H9 (cell line): ENCODE results near the gene RGSL1. TPM values are rescaled to one million over a fixed set of nuclear protein-coding genes. Genes with fewer than 3 reads are reported as not detected.

Experiments used
- DNase-seq: peaks from one replicate; pipeline ENCODE4 v3.0.0-alpha.2; 2017
- H2AFZ ChIP-seq: one replicate; pipeline ENCODE4 v1.6.1; 2013; ENCODE audit warnings: mild to moderate bottlenecking, low read length, control low read depth, moderate library complexity
- H2AK5ac ChIP-seq: 2 replicates; pipeline ENCODE4 v1.6.1; 2013; ENCODE audit warnings: low read length, control low read depth, mixed read lengths; ENCODE audit not compliant: insufficient read length
- H2BK120ac ChIP-seq: one replicate; pipeline ENCODE4 v1.6.1; 2013; ENCODE audit warnings: low read depth, mild to moderate bottlenecking, low read length, control low read depth, inconsistent platforms; ENCODE audit not compliant: poor library complexity, severe bottlenecking
- H2BK12ac ChIP-seq: 2 replicates; pipeline ENCODE4 v1.6.1; 2013; ENCODE audit warnings: low read length, control low read depth, mixed read lengths, low read depth; ENCODE audit not compliant: insufficient read length
- H2BK15ac ChIP-seq: 2 replicates; pipeline ENCODE4 v1.6.1; 2013; ENCODE audit warnings: low read depth, low read length, control low read depth
- H2BK20ac ChIP-seq: one replicate; pipeline ENCODE4 v1.6.1; 2013; ENCODE audit warnings: low read depth, mild to moderate bottlenecking, low read length, control low read depth, inconsistent platforms; ENCODE audit not compliant: poor library complexity, severe bottlenecking
- H2BK5ac ChIP-seq: 2 replicates; pipeline ENCODE4 v1.6.1; 2013; ENCODE audit warnings: low read length, control low read depth, mixed read lengths; ENCODE audit not compliant: insufficient read length
- H3K14ac ChIP-seq: 2 replicates; pipeline ENCODE4 v1.6.1; 2013; ENCODE audit warnings: low read length, control low read depth; ENCODE audit not compliant: insufficient read depth
- H3K18ac ChIP-seq: 2 replicates; pipeline ENCODE4 v1.6.1; 2013; ENCODE audit warnings: low read depth, mild to moderate bottlenecking, mixed read lengths, low read length, control low read depth; ENCODE audit not compliant: insufficient read length
- H3K23ac ChIP-seq: 2 replicates; pipeline ENCODE4 v1.6.1; 2013; ENCODE audit warnings: low read length, control low read depth, mixed read lengths, low read depth; ENCODE audit not compliant: insufficient read length
- H3K23me2 ChIP-seq: 2 replicates; pipeline ENCODE4 v1.6.1; 2013; ENCODE audit warnings: low read depth, mild to moderate bottlenecking, mixed read lengths, low read length, control low read depth; ENCODE audit not compliant: insufficient read length, poor library complexity, severe bottlenecking
- H3K27ac ChIP-seq: 2 replicates; pipeline ENCODE4 v1.5.1; 2013; ENCODE audit warnings: low read length, control low read depth, mixed read lengths, low read depth; ENCODE audit not compliant: insufficient read length
- H3K27me3 ChIP-seq: 2 replicates; pipeline ENCODE4 v1.6.1; 2013; ENCODE audit warnings: low read length, control low read depth, inconsistent platforms; ENCODE audit not compliant: insufficient read depth
- H3K4ac ChIP-seq: 2 replicates; pipeline ENCODE4 v1.6.1; 2013; ENCODE audit warnings: low read depth, mild to moderate bottlenecking, control low read depth, inconsistent platforms, low read length, moderate library complexity
- H3K4me1 ChIP-seq: 2 replicates; pipeline ENCODE4 v1.6.1; 2013; ENCODE audit warnings: low read length, control low read depth, inconsistent platforms; ENCODE audit not compliant: insufficient read depth
- H3K4me2 ChIP-seq: 2 replicates; pipeline ENCODE4 v1.6.1; 2013; ENCODE audit warnings: low read length, control low read depth, mixed read lengths; ENCODE audit not compliant: insufficient read length, insufficient read depth
- H3K56ac ChIP-seq: 2 replicates; pipeline ENCODE4 v1.6.1; 2013; ENCODE audit warnings: low read depth, mild to moderate bottlenecking, mixed read lengths, low read length, control low read depth; ENCODE audit not compliant: insufficient read length
- H3K79me1 ChIP-seq: 2 replicates; pipeline ENCODE4 v1.6.1; 2013; ENCODE audit warnings: low read depth, mild to moderate bottlenecking, moderate library complexity, low read length, control low read depth, inconsistent platforms; ENCODE audit not compliant: insufficient read depth, poor library complexity, severe bottlenecking
- H3K79me2 ChIP-seq: 2 replicates; pipeline ENCODE4 v1.6.1; 2013; ENCODE audit warnings: low read length, control low read depth, inconsistent platforms; ENCODE audit not compliant: insufficient read depth
- H3K9ac ChIP-seq: 2 replicates; pipeline ENCODE4 v1.6.1; 2013; ENCODE audit warnings: low read length, control low read depth, mixed read lengths; ENCODE audit not compliant: insufficient read length; ENCODE audit errors: extremely low read depth
- H3K9me3 ChIP-seq: one replicate; pipeline ENCODE4 v1.6.1; 2013; ENCODE audit warnings: low read depth, low read length, inconsistent platforms; ENCODE audit not compliant: control insufficient read depth
- H3T11ph ChIP-seq: one replicate; pipeline ENCODE4 v1.6.1; 2013; ENCODE audit warnings: mild to moderate bottlenecking, low read length, control low read depth, inconsistent platforms
- H4K20me1 ChIP-seq: one replicate; pipeline ENCODE4 v1.6.1; 2013; ENCODE audit not compliant: control insufficient read depth, insufficient read length, insufficient read depth
- H4K5ac ChIP-seq: 2 replicates; pipeline ENCODE4 v1.6.1; 2013; ENCODE audit warnings: low read depth, mild to moderate bottlenecking, mixed read lengths, low read length, control low read depth; ENCODE audit not compliant: insufficient read length
- H4K8ac ChIP-seq: replicated peaks from 2 replicates; pipeline ENCODE4 v1.6.1; 2013; ENCODE audit warnings: low read length, control low read depth, mixed read lengths, low read depth; ENCODE audit not compliant: insufficient read length
- H4K91ac ChIP-seq: 2 replicates; pipeline ENCODE4 v1.6.1; 2013; ENCODE audit warnings: low read depth, mild to moderate bottlenecking, moderate library complexity, mixed read lengths, low read length, control low read depth; ENCODE audit not compliant: insufficient read length
- H3K27ac Mint-ChIP-seq, 3 experiments: 2 replicates in 2 of 3; 3 replicates in 1 of 3; pipeline ENCODE4 v1.8.0; 2020 to 2021; ENCODE audit warnings: mixed read lengths in 3 of 3, mild to moderate bottlenecking in 1 of 3, moderate library complexity in 1 of 3
- H3K27me3 Mint-ChIP-seq: 2 replicates; pipeline ENCODE4 v1.8.0; 2021; ENCODE audit warnings: low read depth, mild to moderate bottlenecking, moderate library complexity, mixed read lengths
- H3K36me3 Mint-ChIP-seq, 3 experiments: 2 replicates in 2 of 3; 3 replicates in 1 of 3; pipeline ENCODE4 v1.8.0; 2020 to 2021; ENCODE audit warnings: low read depth in 3 of 3, mixed read lengths in 3 of 3; ENCODE audit not compliant: insufficient read depth in 1 of 3
- H3K4me1 Mint-ChIP-seq, 2 experiments: 2 replicates each; pipeline ENCODE4 v1.8.0; 2020; ENCODE audit warnings: mixed read lengths in 2 of 2
- H3K4me3 Mint-ChIP-seq, 2 experiments: 2 replicates in 1 of 2; 3 replicates in 1 of 2; pipeline ENCODE4 v1.8.0; 2020 to 2021; ENCODE audit warnings: mild to moderate bottlenecking in 2 of 2, mixed read lengths in 2 of 2, moderate library complexity in 1 of 2
- H3K9me3 Mint-ChIP-seq, 2 experiments: 2 replicates in 1 of 2; 3 replicates in 1 of 2; pipeline ENCODE4 v1.8.0; 2020; ENCODE audit warnings: mild to moderate bottlenecking in 2 of 2, mixed read lengths in 2 of 2, moderate library complexity in 1 of 2
- WGBS: extraction: QIAGEN DNeasy Blood & Tissue Kit; methylation state at CpG from one replicate; pipeline ENCODE4 v1.1.7; 2013; ENCODE audit warnings: missing lambda C conversion rate, low lambda C conversion rate, mixed read lengths; ENCODE audit not compliant: insufficient read length; ENCODE audit errors: extremely low coverage; 5-methylcytosine and 5-hydroxymethylcytosine counted together
- total RNA-seq: library from RNA; stranded (reverse); gene quantifications from 2 replicates; pipeline ENCODE4 v1.2.1, GENCODE V29; 2021
- TF ChIP-seq, protein P1 (sequence below): fragments of 200-600 bp; sonication (generic); conservative IDR thresholded peaks from 3 replicates; pipeline ENCODE4 v1.8.0; 2021; ENCODE audit warnings: antibody characterized with exemption, mild to moderate bottlenecking

RGSL1 gene
- total RNA-seq, 1 experiment from 2014 or later: not detected

DNA sequence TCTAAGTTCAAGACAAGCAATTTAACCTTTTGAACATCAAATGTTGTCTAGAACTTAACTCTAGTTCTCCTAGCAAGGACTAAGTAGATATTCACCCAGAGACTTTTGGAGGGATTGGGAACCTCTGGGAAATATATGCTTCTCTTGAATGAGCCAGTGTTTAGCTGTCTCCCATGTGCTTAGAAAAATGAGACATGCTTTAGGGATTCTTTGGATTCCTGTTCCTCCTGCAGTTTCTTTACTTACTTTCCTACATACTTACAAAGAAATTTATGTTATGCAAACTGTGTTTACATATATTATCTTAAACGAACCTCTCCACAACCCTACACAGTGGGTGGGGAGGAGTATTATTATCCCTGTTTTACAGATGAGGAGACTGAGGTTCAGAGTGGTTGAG is 99.9 kb downstream of the RGSL1 start:
- no peak overlapping the region for H3T11ph ChIP-seq
- H3K9me3 ChIP-seq: peaks cover 9% of the 10 kb centered on the region
- no peak overlapping the region for H3K23ac ChIP-seq
- WGBS: no CpG with 5 or more reads among the region's 1 CpG
- no peak overlapping the region for H4K91ac ChIP-seq
- H4K5ac ChIP-seq: no peak overlapping the region
- TF ChIP-seq, protein P1, sequence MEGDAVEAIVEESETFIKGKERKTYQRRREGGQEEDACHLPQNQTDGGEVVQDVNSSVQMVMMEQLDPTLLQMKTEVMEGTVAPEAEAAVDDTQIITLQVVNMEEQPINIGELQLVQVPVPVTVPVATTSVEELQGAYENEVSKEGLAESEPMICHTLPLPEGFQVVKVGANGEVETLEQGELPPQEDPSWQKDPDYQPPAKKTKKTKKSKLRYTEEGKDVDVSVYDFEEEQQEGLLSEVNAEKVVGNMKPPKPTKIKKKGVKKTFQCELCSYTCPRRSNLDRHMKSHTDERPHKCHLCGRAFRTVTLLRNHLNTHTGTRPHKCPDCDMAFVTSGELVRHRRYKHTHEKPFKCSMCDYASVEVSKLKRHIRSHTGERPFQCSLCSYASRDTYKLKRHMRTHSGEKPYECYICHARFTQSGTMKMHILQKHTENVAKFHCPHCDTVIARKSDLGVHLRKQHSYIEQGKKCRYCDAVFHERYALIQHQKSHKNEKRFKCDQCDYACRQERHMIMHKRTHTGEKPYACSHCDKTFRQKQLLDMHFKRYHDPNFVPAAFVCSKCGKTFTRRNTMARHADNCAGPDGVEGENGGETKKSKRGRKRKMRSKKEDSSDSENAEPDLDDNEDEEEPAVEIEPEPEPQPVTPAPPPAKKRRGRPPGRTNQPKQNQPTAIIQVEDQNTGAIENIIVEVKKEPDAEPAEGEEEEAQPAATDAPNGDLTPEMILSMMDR: no peak
- no peak overlapping the region for H2BK15ac ChIP-seq
- no peaks in the 10 kb centered on the region for H3K4me1 ChIP-seq
- Mint-ChIP-seq H3K36me3 (peaks cover 0 to 4% (median 2%) of the 10 kb centered on the region in 3 experiments; a peak in 3 of 7 replicates), H3K4me1 (no peaks in the 10 kb centered on the region), H3K4me3 (no peak overlapping the region), H3K9me3 (peaks cover 5 to 6% of the 10 kb centered on the region in 2 experiments; a peak in 4 of 5 replicates), H3K27me3 (peaks cover 1% of the 10 kb centered on the region), H3K27ac (no peak overlapping the region)
- no peak overlapping the region for H3K14ac ChIP-seq
- H2BK20ac ChIP-seq: no peak overlapping the region
- H2BK12ac ChIP-seq: no peak overlapping the region
- no peak overlapping the region for H2AK5ac ChIP-seq
- H4K8ac ChIP-seq: no peak overlapping the region
- no peaks in the 10 kb centered on the region for H3K27me3 ChIP-seq
- H3K27ac ChIP-seq: no peak overlapping the region
- H4K20me1 ChIP-seq: no peaks in the 10 kb centered on the region
- DNase-seq: no peak
- no peak overlapping the region for H3K56ac ChIP-seq
- no peaks in the 10 kb centered on the region for H3K23me2 ChIP-seq
- no peak overlapping the region for H3K4ac ChIP-seq
- no peak overlapping the region for H2BK5ac ChIP-seq
- H2BK120ac ChIP-seq: no peak overlapping the region
- no peak overlapping the region for H3K4me2 ChIP-seq
- H3K18ac ChIP-seq: no peak overlapping the region
- no peak overlapping the region for H3K9ac ChIP-seq
- H2AFZ ChIP-seq: no peak overlapping the region
- no peaks in the 10 kb centered on the region for H3K79me1 ChIP-seq
- H3K79me2 ChIP-seq: no peaks in the 10 kb centered on the region
